Right lung (tissue), 5 donors: ENCODE results near the gene CD48. TPM values are rescaled to one million over a fixed set of nuclear protein-coding genes. Genes with fewer than 3 reads are reported as not detected.

ENCODE experiments used
- DNase-seq, 2 donors: peaks; one replicate each; pipeline ENCODE4 v3.0.0-alpha.2; 2013
- polyA plus RNA-seq, 5 donors: library from polyadenylated mRNA; unstranded; fragments of 120-200 nt; gene quantifications; one replicate each; pipeline versions ENCODE4 v1.2.1 to v1.2.3, GENCODE V29; 2013; ENCODE audit warnings: inconsistent platforms in 1 of 5, low replicate concordance in 1 of 5; ENCODE audit not compliant: insufficient read length in 5 of 5, insufficient read depth in 1 of 5

CD48 gene
- polyA plus RNA-seq, 5 donors, result 5.5 to 10.9 (median 6.1) TPM

GRCh38 chr1:160634543-160635491 lies 76.8 kb downstream of the CD48 start:
- DNase-seq, result no peak

GRCh38 chr1:160633330-160633903 lies 78.2 kb downstream of the CD48 start:
- DNase-seq, result no peak

DNA sequence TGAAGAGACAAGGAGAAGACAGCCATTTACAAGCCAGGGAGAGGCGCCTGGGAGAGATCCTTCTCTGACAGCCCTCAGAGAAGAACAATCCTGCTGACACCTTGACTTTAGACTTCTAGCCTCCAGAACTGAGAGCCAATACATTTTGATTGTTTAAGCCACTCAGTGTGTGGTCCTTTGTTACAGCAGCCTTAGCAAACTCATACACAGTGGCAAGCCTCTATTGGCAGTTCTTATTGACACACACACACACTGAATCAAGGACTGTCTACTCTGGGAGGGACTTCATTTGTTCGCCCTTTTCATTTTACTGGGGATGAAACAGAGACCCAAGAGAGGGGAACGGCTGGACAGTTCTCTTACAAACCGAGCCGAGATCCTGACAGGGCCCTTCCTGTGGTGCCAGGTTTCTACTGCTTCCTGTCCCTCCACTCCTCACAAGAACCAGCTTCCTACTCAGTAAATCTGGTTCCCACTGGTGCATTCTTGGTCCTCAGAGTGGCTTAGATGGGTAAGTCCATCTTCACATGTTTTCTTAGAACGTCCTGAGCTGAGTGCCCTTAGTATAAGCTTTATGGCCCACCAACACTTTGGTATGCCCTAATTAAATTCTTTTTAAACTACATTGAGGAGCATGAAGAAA lies 79.5 kb downstream of the CD48 start:
- no peak for DNase-seq

DNA sequence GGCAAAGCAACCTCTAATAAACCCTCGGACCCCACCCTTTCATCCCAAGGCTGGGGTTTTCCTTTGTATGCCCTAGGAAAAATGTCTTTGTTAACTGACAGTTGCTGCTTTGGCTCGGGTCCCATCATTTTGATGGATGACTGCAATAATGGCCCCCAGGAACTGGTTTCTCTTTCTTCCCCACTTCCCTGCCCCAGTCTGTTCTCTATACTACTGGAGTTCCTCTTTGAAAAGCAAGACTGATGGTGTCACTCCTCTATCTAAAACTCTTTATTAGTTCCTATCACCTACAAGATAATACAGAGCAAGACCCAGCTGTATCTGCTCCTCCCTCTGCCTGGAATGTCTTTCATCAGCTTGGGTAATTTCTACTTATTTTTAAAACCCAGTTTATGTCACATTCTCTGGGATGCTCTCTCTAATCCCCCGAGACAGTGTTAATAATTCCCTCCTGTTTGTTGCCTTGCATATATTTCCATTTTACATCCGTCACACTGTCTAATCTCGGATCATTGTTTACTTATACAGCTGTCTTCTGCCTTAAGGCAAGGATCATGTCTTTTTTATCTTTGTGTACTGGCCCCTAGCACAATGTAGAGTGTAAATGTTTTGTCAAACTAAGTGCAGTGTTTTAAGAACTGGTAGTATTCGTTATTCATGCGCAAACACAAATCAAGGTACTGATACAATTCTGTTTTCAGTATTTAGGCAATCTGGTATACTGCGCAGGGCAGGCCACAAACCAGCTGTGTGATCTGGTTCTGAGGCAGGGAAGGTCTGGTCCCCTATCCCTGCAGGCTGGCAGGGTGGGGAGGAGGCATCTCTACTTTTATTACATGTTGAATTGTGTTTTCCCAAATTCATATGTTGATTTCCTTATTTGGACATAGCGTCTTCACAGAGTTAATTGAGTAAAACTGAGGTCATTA lies 80.8 kb downstream of the CD48 start:
- no peak for DNase-seq

DNA sequence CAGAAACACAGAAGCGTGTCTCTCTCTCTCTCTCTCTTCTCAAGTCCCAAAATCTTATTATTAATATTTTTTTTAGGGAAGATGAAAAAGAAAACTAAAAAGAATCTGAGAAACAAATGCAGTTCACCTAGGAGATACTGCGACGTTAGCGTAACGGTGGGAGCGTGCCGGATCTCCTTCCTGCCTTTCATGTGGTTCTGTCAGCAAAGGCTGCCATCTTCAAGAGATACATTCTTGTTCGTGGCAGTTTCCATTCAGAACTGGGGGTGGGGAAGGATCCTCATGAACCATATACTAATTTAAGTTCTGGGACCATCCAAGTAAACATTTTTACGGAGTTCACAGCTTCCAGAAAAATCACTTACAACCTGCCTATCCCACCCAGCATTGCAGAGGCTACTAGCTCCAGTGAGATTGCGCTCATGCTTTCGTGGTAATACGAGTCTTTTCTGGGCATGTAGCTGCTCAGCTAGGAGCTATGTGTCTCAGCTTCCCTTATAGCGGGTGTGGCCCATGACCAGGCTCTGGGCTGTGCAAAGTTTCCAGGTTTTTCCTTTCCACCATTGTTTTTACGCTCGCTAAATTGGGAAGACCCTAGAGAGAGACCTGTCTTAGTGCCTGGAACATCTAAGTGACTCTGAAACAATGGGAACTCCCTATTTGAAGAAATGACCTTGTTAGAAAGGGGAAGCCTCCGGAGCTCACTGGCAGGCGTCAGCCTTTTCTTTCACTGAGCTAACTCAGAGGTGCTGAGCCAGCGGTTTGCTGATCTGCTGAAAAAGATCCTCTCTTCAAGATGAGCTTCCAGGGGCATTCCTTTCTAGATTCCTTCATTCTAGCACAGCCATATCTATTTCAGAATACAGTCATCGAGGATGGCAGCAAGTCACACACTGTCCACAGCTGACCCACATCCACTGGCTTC lies 82.1 kb downstream of the CD48 start:
- DNase-seq, result no peak

GRCh38 chr1:160628799-160629263 lies 82.8 kb downstream of the CD48 start:
- no peak for DNase-seq

Other genes starting within 250 kb of the CD48 start
- under 1 TPM; 0.24 to 0.85 (median 0.63) TPM for gene SLAMF6, start 188.6 kb downstream of the CD48 start, polyA plus RNA-seq
- 1 to 10 TPM; 1.2 to 3.2 (median 2.4) TPM for gene CD84, start 132.3 kb downstream of the CD48 start, polyA plus RNA-seq
- gene SLAMF1, start 64.8 kb downstream of the CD48 start, polyA plus RNA-seq, result under 1 TPM in 4 of 5 donors, not detected in 1; 0.06 to 0.23 (median 0.12) TPM
- gene SLAMF7, start 27.4 kb upstream of the CD48 start, polyA plus RNA-seq, result 1 to 10 TPM in 3 of 5 donors, under 1 TPM in 2; 0.49 to 2.2 (median 1.3) TPM
- gene LY9, start 84.4 kb upstream of the CD48 start, polyA plus RNA-seq, result under 1 TPM; 0.18 to 0.56 (median 0.44) TPM
- gene CD244, start 151.1 kb upstream of the CD48 start, polyA plus RNA-seq, result under 1 TPM; 0.28 to 0.97 (median 0.71) TPM
- 1 to 10 TPM in 2 of 5 donors, under 1 TPM in 3; 0.38 to 1.6 (median 0.74) TPM for gene ITLN1, start 173.4 kb upstream of the CD48 start, polyA plus RNA-seq
- under 1 TPM in 1 of 5 donors, not detected in 4; 0.22 TPM for gene ITLN2, start 243.0 kb upstream of the CD48 start, polyA plus RNA-seq